NCI-H345 (cell line): Measurements from ENCODE around the gene IL1RAPL1.

ENCODE experiments used
- DNase-seq: peaks from one replicate; lab custom pipeline; 2025; lab: John Stamatoyannopoulos, UW

IL1RAPL1 gene

DNA sequence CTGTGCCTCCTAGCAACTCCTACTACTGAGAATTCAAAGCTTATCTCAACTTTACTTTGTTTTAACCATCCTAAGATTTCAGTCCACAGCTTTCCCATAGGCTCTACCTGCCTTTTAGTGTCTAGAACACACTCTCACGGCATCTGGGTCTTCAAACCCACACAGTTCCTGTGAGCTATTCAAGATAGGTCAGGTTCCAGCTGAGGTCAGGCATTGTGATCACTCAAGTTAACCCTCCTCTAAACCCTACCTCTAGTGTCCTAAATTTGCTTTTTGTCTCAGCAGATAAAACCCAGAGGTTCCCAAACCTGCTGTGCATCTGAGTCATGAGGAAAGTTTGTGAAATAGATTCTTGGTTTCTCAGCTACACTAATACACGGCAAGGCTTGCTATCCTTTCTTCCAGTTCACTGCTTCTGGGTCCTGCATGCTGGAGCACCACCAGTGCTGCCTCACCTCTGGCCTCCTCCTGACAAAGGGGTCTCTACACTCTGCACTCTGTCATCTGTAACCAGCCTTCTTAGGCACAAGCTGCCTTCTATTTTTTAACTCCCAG, 1303.5 kb downstream of the IL1RAPL1 start:
- DNase-seq = no peak

DNA sequence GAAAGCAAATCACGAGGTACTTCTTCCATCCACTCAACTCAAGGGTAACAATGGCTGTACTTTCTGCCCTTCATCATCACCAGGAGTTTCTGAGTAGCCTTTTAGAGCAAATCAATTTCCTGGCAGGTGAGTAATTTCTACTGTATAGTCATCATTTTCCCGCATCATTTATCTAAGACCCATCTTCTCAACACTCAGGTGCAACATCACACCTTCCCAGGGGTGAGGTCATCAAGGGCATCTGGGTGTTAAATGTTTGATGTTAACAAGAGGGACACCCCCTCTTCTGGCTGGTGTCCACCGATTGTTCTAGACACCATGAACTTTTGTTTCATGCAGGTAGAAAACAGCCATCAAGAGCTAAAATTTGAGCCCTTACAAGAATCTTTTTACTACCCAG, 1314.8 kb downstream of the IL1RAPL1 start:
- DNase-seq = no peak

DNA sequence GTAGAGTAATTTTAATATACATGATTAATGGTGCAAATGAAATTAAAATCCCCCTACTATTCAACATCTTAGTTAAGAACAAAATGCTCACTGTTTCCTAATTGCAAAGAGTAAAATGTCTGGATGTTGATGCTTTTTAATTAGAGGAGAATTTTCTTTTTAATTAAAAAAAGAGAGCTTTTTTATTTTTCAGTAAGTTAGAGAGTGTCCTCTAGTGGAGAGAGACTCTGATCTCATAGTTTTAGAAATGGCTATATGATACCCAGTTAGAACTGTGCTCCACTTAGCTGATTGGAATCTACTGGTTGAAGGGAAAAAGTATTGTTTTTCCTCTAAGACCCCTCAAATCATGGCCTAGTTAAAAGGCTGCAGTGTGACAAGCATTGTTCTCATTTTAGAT, 1316.1 kb downstream of the IL1RAPL1 start:
- no peak for DNase-seq

DNA sequence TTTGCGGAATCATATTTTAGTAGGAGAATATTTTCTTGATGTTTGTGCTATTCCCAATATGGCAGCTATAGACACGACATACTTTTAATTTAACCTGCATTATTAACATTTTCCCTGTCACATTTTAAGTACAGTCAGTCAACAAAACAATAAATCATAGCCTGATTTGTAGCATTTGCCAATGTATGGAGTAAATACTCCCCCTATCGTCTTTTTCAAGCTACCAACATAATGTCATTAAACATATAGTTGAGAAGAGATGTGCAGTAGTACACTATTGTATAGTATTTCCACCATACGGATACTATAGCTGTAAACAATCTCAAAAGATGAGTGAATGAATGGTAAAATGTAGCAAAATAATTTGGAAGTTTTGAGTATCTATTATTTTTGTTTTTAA, 1324.4 kb downstream of the IL1RAPL1 start:
- no peak for DNase-seq

DNA sequence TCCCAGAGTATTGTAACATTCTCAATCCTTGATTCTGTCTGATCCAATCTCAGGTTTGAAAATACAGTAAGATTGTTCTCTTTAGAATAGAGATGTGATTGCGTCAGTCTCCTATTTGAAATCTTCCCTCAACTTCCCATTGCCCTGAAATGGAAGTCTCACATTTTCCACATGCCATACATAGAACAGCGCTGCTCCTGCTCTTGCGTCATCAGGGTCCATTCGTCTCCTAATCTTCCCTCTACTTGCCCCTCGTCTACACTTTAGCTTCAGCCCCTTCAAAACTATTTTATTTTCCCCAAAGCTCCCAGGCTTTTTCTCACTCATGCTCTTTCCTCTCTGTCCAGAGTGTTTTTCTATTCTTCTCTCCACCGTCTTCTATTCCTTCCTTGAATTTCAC, 1326.4 kb downstream of the IL1RAPL1 start:
- DNase-seq = no peak

DNA sequence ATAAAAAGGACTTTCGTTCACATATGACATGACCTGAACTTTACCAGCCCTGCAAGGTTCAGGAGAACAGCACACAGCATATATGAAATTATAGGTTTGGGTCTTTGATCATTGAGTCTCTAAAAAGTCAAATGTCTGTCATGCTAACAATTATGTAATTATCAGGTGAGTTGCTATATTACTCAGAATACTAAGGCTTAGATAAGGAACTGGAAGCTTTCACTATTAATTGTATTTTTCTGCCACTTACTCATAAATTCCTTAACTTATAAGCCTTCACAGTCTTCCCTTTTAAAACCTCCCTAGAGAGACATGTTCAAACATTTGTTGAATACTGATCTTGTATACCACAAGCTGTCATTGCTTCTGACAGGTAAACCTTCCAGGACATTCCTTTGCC, 1335.4 kb downstream of the IL1RAPL1 start:
- DNase-seq = no peak

DNA sequence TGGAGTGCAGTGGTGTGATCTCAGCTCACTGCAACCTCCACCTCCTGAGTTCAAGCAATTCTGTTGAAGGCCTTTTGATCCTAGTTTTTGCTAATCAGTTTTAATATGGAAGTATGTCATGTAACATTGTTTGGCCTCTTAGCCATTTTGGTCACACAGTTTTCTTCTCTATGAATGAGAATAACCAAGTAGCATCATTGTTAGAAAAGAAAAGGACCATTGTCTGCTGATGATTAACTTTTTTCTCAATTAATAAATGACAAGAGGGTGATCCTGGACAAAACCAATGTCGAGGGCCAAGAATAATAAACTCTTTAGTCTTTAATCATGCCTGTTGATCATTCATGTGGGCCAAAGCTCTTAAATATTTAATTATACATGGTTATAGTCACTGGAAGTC, 1338.8 kb downstream of the IL1RAPL1 start:
- no peak for DNase-seq

DNA sequence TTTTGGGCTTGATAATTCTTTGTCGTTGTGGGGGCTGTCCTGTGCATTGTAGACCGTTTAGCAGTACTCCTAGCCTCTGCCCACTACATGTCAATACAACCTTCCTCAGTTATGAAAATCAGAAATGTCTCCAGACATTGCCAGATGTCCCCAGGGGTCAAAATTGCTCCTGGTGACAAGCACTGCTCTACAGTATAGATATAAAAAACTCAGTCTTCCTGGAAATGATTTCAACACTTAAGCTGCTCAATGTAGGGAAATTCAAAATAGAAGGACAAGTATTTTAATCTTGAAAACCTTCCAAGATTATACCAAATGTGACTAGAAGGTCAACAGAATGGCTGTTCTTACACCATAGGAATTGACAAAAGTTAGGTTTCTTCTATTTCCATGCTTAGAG, 1339.4 kb downstream of the IL1RAPL1 start:
- no peak for DNase-seq

DNA sequence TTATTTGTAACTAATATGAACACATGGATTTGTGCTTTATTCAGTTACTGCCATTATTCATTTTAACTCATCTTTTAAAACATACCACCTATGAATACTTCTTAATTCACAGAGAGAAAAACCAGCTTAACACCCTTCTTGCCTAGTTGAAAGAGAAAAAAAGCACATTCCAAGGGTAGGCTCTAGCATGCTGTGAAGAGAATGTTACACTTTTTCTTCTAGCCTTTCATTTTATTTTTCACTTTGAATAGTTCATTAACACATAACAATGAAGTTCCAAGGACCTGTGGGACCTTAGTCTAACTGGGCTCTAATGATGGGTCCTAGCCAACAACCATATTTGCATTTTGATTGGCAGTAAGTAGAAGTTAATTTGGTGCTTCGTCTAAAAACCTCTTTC, 1348.2 kb downstream of the IL1RAPL1 start:
- no peak for DNase-seq

DNA sequence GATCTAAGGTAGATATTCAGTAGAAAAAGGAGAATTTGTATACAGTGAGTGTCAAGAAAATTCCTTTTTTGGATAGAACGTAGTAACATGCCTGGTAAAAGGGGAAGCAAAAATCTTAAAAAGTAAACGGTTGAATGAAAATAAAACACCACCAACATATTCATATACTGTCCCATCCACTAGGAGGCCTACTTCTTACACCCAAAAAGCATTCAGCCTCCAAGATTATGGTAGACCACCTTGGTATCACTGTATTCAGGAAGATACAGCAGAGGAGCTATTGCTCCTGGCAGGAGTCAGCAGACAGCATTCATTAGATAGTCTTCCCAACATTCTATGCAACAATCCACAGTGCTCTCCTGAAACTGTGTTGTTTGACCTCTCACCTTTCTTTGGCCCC, 1353.5 kb downstream of the IL1RAPL1 start:
- DNase-seq = no peak

DNA sequence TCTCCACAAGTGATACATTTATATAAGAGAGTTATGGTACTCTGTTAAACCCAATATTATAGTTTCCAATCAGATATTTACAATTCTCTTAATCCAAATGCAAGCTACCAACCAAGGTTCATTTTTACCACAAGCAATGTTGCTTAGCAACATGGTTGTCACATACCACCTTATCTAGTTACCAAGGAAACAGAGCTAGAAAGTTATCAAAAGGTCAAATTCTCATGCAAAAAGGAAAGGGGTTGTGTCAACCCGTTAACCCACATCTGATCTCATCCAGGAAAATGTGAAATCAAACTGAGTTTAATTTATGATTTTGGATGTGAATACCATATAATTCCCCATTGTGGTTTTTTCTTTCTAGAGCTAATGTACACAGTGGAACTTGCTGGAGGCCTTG, 1354.0 kb downstream of the IL1RAPL1 start:
- no peak for DNase-seq

DNA sequence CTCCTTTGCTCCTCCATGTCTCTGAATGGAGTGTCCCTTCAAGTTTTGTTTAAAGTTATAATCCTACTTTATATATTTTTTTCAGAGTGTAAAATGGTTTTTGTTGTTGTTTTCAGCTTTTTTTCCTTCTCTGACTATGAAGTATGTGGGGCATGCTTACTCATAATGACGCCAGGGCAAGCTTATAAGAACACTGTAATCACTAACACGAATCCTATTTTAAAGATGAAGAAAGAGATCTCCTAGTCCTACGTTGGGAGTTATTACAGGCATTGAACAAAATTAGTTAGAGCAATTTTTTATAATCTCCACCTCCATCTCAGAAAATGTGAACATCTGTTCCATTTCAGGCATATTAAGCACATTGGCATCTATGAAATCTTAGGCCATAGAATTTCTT, 1360.0 kb downstream of the IL1RAPL1 start:
- DNase-seq = no peak

DNA sequence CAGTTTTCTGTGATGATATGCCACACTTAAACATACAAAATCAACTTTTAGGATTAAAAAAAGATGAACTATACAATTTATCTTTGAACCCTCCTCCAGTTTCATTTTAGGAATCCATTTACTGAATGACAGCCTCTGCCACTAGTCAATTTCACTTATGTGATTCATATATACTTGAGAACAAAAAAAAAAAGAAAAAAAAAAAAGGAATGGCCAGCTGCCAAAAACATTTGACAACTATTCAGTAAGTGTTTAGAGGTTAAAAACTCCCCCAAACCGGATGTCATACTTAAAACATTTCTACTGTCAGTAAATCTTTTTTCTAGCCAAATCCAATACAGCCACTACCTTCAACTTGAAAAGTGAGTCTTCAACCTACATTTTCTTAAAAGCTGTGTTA, 1361.4 kb downstream of the IL1RAPL1 start:
- no peak for DNase-seq

DNA sequence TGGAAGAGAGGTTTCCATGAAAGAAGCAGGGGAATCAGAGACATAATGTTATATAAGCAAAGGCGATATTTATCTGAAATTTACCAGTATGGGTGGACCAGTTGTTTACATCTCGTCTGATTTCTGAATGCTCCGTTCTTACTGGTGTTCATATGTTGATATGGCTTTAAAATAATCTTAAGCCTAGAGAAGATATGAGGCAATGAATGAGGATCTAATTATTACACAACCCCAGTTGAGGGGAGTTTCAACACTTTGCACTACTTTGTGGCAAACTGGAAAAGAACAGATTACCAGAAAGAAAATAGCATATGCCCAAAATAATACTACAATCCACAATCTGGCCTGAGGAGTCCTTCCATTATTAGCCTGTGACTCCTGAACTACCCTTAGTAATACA, 1364.8 kb downstream of the IL1RAPL1 start:
- no peak for DNase-seq

DNA sequence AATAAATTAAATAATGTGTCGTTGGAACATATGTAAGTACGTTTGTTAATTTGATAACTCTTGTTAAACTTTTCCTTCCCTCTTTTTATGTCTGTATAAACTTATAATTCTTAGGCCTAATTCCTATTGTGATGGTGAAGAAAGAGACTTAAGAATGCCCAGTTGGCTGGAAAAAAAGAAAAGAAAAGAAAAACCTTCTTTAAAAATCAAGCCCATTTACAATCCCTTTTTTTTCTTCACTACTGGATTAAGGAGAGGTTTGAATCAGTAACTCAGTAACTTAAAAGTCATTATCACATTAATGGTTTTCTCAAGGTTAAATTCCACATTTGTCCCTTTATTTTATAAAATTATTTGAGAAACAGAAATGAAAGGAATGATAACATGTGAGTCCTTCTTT, 1374.8 kb downstream of the IL1RAPL1 start:
- DNase-seq = no peak

DNA sequence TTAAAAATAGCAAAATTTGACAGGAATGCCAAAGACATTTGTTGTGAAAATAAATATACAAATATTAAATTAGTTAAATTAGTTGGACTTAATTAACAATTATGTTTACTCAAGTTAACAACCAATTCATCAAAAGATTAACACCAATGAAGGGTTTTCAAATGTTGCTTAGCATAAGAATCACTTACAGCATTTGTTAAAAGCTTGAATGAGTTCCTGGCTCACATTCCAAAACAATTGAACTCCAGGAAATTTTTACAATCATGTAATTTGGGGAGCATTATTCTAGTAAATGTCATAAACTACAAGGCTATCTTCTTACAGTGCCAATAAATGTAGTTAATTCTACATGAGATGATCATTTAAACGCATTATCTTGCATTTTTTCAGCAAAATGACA, 1378.4 kb downstream of the IL1RAPL1 start:
- DNase-seq = no peak

DNA sequence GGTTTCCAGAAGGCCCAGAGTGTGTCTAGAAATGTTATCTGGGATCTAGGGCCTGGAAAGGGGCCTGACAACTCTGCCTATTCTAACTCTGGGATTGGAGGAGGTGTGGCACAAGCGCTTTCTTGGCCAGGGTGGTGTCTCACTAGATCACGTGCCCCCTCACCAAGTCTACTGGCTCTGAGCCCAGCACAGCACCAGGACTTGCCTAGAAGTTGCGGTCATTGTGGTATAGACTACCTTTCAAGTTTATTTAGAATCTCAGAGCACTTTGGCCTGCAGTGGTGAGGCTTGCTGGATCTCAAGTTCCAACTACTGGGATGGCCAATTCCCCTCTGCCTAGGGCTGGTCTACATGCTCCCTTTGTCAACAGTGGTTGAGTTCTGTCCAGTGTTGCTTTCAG, 1404.8 kb downstream of the IL1RAPL1 start:
- DNase-seq = no peak

DNA sequence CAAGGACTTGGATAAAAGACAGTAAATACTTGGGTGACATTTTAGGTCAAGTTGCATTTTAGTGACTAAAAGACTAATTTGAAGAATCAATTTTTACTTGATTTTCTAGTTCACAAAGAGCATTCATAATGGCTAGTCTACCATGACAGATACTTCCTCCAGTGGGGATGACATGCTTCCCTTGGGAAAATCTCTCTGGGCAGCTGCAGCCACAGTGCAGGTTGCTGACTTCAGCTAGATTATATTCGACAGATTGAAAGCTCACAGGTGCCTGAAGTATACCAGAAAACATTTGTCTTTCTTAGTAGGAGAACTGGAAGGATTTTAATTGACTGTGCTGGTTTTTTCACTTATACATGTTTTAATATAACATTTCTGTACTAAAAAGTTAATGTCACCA, 1418.6 kb downstream of the IL1RAPL1 start:
- peak; percentile 3 for DNase-seq
